Measurements from ENCODE around the gene HYDIN.
"Not testable (repeated sequence)": the region's sequence is repeated elsewhere in the genome, so short reads cannot be mapped to it uniquely, and the experiment has no call there.

GRCh38 chr16:71157278-71157677 lies 73.2 kb downstream of the HYDIN start:
- not testable (repeated sequence) for TF ChIP-seq MAFK (IDR thresholded peaks at IDR 0.05; ENCODE audit: partially characterized antibody); CBX2 (IDR thresholded peaks at IDR 0.05; ENCODE audit: borderline replicate concordance, low read depth); JUN (IDR thresholded peaks at IDR 0.05); CTCF (IDR thresholded peaks at IDR 0.05); POLR2A (IDR thresholded peaks at IDR 0.05; ENCODE audit: low read length); ZNF302 (CRISPR knock-in tag; IDR thresholded peaks at IDR 0.05); BHLHE40 (IDR thresholded peaks at IDR 0.05; ENCODE audit: low read depth, low read length); MAZ (IDR thresholded peaks at IDR 0.05; ENCODE audit: borderline replicate concordance, low read depth, low read length); HDAC2 (IDR thresholded peaks at IDR 0.05)

Measured in A549 (cell line).